HepG2 (cell line): ENCODE measurements around the gene FBXW8. TPM values are rescaled to one million over a fixed set of nuclear protein-coding genes. Genes with fewer than 3 reads are reported as not detected.

ENCODE experiments used
- ATF3 ChIP-seq: sonication (generic); formaldehyde crosslinking; IDR thresholded peaks from 2 replicates; pipeline ENCODE4 v1.4.0; 2020; ENCODE audit warnings: missing genetic modification reagents
- EP300 ChIP-seq, 3 experiments: sonication (generic) in 1 of 3; formaldehyde crosslinking in 1 of 3; IDR thresholded peaks; 2 replicates each; pipeline versions ENCODE4 v1.5.1 to v1.6.1; 2011 to 2020; ENCODE audit warnings: low read depth in 2 of 3, low read length in 2 of 3, borderline replicate concordance in 1 of 3, improper control_type of control experiment in 1 of 3, mild to moderate bottlenecking in 1 of 3, missing genetic modification reagents in 1 of 3, moderate library complexity in 1 of 3
- HDAC1 ChIP-seq: sonication (generic); formaldehyde crosslinking; IDR thresholded peaks from 2 replicates; pipeline ENCODE4 v1.5.1; 2020; ENCODE audit warnings: mild to moderate bottlenecking, missing genetic modification reagents
- HDAC6 ChIP-seq: fragments of 200-600 bp; sonication (generic); IDR thresholded peaks from 2 replicates; pipeline ENCODE4 v1.7.0; 2017; ENCODE audit warnings: mild to moderate bottlenecking, antibody characterized with exemption, low read length, low read depth
- HOXA3 ChIP-seq: sonication (generic); formaldehyde crosslinking; IDR thresholded peaks from 2 replicates; pipeline ENCODE4 v1.5.0; 2020; ENCODE audit warnings: missing genetic modification reagents
- MLLT10 ChIP-seq: sonication (generic); formaldehyde crosslinking; IDR thresholded peaks from 2 replicates; pipeline ENCODE4 v1.4.0; 2020; ENCODE audit warnings: missing genetic modification reagents
- NCOA1 ChIP-seq: sonication (generic); formaldehyde crosslinking; IDR thresholded peaks from 2 replicates; pipeline ENCODE4 v1.9.0; 2021; ENCODE audit warnings: missing genetic modification reagents
- NR2F2 ChIP-seq: IDR thresholded peaks from 2 replicates; pipeline ENCODE4 v1.6.1; 2012; ENCODE audit warnings: low read depth, inconsistent platforms, borderline replicate concordance
- PITX1 ChIP-seq: sonication (generic); formaldehyde crosslinking; IDR thresholded peaks from 2 replicates; pipeline ENCODE4 v1.5.1; 2020; ENCODE audit warnings: mild to moderate bottlenecking, missing genetic modification reagents
- POLR2G ChIP-seq: fragments of 200-400 bp; formaldehyde crosslinking; IDR thresholded peaks from 2 replicates; pipeline ENCODE4 v1.6.1; 2018; ENCODE audit warnings: mild to moderate bottlenecking, low read depth, low read length, moderate library complexity
- RARA ChIP-seq: IDR thresholded peaks from 2 replicates; pipeline ENCODE4 v1.6.1; 2016; ENCODE audit warnings: missing genetic modification reagents, missing compliant biosample characterization
- SKI ChIP-seq: fragments of 450-650 bp; IDR thresholded peaks from one replicate; pipeline ENCODE4 v1.6.1; 2018; ENCODE audit warnings: mild to moderate bottlenecking; ENCODE audit not compliant: partially characterized antibody
- TEAD3 ChIP-seq: optimal IDR thresholded peaks from 2 replicates; pipeline ENCODE3; 2016; ENCODE audit warnings: borderline replicate concordance
- ZBTB4 ChIP-seq: sonication (generic); formaldehyde crosslinking; IDR thresholded peaks from 2 replicates; pipeline ENCODE4 v1.4.0; 2020; ENCODE audit warnings: missing genetic modification reagents, mild to moderate bottlenecking, borderline replicate concordance
- ZFP91 ChIP-seq: sonication (generic); formaldehyde crosslinking; IDR thresholded peaks from 2 replicates; pipeline ENCODE4 v1.9.0; 2022; ENCODE audit warnings: missing genetic modification reagents, mild to moderate bottlenecking, borderline replicate concordance
- ZFX ChIP-seq: sonication (generic); formaldehyde crosslinking; IDR thresholded peaks from 2 replicates; pipeline ENCODE4 v1.4.0; 2020; ENCODE audit warnings: mild to moderate bottlenecking, low read depth, missing genetic modification reagents, moderate library complexity
- ZNF367 ChIP-seq: sonication (generic); formaldehyde crosslinking; IDR thresholded peaks from 2 replicates; pipeline ENCODE4 v1.4.0; 2020; ENCODE audit warnings: missing genetic modification reagents, borderline replicate concordance
- ZNF562 ChIP-seq: sonication (generic); formaldehyde crosslinking; IDR thresholded peaks from 2 replicates; pipeline ENCODE4 v1.8.0; 2022; ENCODE audit warnings: missing genetic modification reagents, borderline replicate concordance
- ZNF616 ChIP-seq: sonication (generic); formaldehyde crosslinking; IDR thresholded peaks from 2 replicates; pipeline ENCODE4 v1.5.0; 2020; ENCODE audit warnings: low read depth, mild to moderate bottlenecking, missing genetic modification reagents
- ZNF773 ChIP-seq: sonication (generic); formaldehyde crosslinking; IDR thresholded peaks from 2 replicates; pipeline ENCODE4 v1.4.0; 2020; ENCODE audit warnings: missing genetic modification reagents, borderline replicate concordance
- polyA plus RNA-seq, 8 experiments: library from polyadenylated mRNA; depleted of rRNA in 3 of 8; stranded (reverse) in 7 of 8; unstranded in 1 of 8; fragments of >200 nt; fragmentation: Illumina TruSeq in 4 of 8; extraction: Trizol in 4 of 8; gene quantifications; 2 replicates each; pipeline versions ENCODE4 v1.2.1 to v1.2.3, GENCODE V29; 2011 to 2016; ENCODE audit warnings: low read depth in 4 of 8, missing spikeins in 1 of 8, mixed read lengths in 1 of 8; ENCODE audit not compliant: insufficient read depth in 1 of 8
- total RNA-seq, 5 experiments: library from RNA; depleted of rRNA; stranded (reverse); fragments of >200 nt; fragmentation: Illumina TruSeq; extraction: Trizol; gene quantifications; 2 replicates each; pipeline ENCODE4 v1.2.3, GENCODE V29; 2016; ENCODE audit warnings: low read depth in 1 of 5

Gene FBXW8
- total and polyA plus RNA-seq, 2 of the 13 experiments (the other 11 are each of a cell fraction or from before 2014, with no cell fraction given), result 5.1 to 5.9 TPM

- TF ChIP-seq ZBTB4 (peak; percentile 61; the same call in 1 of the 2 replicates), EP300 (IDR thresholded peaks at IDR 0.05; ENCODE audit: low read depth in 2 of 2, low read length in 2 of 2) (0 out of 4 replicates have a peak, but pooled peaks of 1 of the 2 experiments have one; percentile 21), EP300 (CRISPR knock-in tag; IDR thresholded peaks at IDR 0.05; ENCODE audit: borderline replicate concordance) (no peak), HOXA3 (CRISPR knock-in tag) (0 out of 2 replicates have a peak, but pooled peaks have one; percentile 20), HDAC6 (no peak), RARA (CRISPR knock-in tag) (peak; percentile 46), PITX1 (CRISPR knock-in tag) (0 out of 2 replicates have a peak, but pooled peaks have one; percentile 15), ATF3 (peak; percentile 63; the same call in 1 of the 2 replicates), MLLT10 (no peak), NCOA1 (no peak), HDAC1 (CRISPR knock-in tag) (0 out of 2 replicates have a peak, but pooled peaks have one; percentile 17), ZFX (peak; percentile 50), ZNF367 (CRISPR knock-in tag) (no peak), ZFP91 (peak; percentile 47; the same call in 1 of the 2 replicates), ZNF562 (CRISPR knock-in tag) (no peak), ZNF616 (CRISPR knock-in tag) (no peak), SKI (no peak), NR2F2 (no peak), TEAD3 (CRISPR knock-in tag) (peak; percentile 57), POLR2G (peak; percentile 3; the same call in 1 of the 2 replicates), ZNF773 (CRISPR knock-in tag) (no peak)
These were observed 131.6 kb downstream of the FBXW8 start (continued) for GRCh38 chr12:117042171-117042842.
